HG03439 (cell line): Measurements from ENCODE around the gene ENGASE.
"Not testable (repeated sequence)": the region's sequence is repeated elsewhere in the genome, so short reads cannot be mapped to it uniquely, and the experiment has no call there.

Experiments used
- ATAC-seq: cut with Tn5 transposase; IDR thresholded peaks from one replicate; pipeline ENCODE4 v1.9.1; 2021; ENCODE audit warnings: mild to moderate bottlenecking, moderate library complexity; ENCODE audit not compliant: unreplicated experiment

ENGASE gene

GRCh38 chr17:79052131-79052530 lies 22.5 kb upstream of the ENGASE start:
- no peak for ATAC-seq

GRCh38 chr17:79053251-79053925 lies 21.2 kb upstream of the ENGASE start:
- ATAC-seq = no peak

GRCh38 chr17:79054200-79054960 lies 20.2 kb upstream of the ENGASE start:
- no peak for ATAC-seq

- no peak for ATAC-seq
Observed at GRCh38 chr17:79055197-79055596, 19.4 kb upstream of the ENGASE start.

GRCh38 chr17:79057737-79058385 lies 16.8 kb upstream of the ENGASE start:
- no peak for ATAC-seq

GRCh38 chr17:79062691-79063090 lies 11.9 kb upstream of the ENGASE start:
- ATAC-seq = no peak

GRCh38 chr17:79064026-79064425 lies 10.6 kb upstream of the ENGASE start:
- ATAC-seq = no peak

GRCh38 chr17:79065105-79065670 lies 9.4 kb upstream of the ENGASE start:
- no peak for ATAC-seq

- ATAC-seq = no peak
Observed at GRCh38 chr17:79066963-79067362, 7.7 kb upstream of the ENGASE start.

- ATAC-seq = no peak
Observed at GRCh38 chr17:79070266-79070880, 4.3 kb upstream of the ENGASE start.

- no peak for ATAC-seq
Observed at GRCh38 chr17:79071161-79071740, 3.4 kb upstream of the ENGASE start.

- no peak for ATAC-seq
Observed at GRCh38 chr17:79072544-79072943, 2.1 kb upstream of the ENGASE start.

GRCh38 chr17:79073016-79073705 lies 1.5 kb upstream of the ENGASE start:
- no peak for ATAC-seq

GRCh38 chr17:79073706-79074088 lies 927 bp upstream of the ENGASE start:
- no peak for ATAC-seq

GRCh38 chr17:79074121-79074648 lies 439 bp upstream of the ENGASE start:
- not testable (repeated sequence) for ATAC-seq

GRCh38 chr17:79075446-79075750 lies 774 bp downstream of the ENGASE start:
- ATAC-seq = peak; percentile 18

GRCh38 chr17:79075861-79076406 lies 1.3 kb downstream of the ENGASE start:
- ATAC-seq = no peak

- ATAC-seq = no peak
Observed at GRCh38 chr17:79077587-79077986, 3.0 kb downstream of the ENGASE start.

GRCh38 chr17:79078476-79079190 lies 4.0 kb downstream of the ENGASE start:
- ATAC-seq = no peak
